ENCODE results near the gene ARHGAP18.

ARHGAP18 gene

GRCh38 chr6:129730477-129731165 lies 20.6 kb upstream of the ARHGAP18 start:
- peak; percentile 62 for DNase-seq
- in situ Hi-C loops (cut with MboI; ENCODE audit: low pct_unique_long_range_greater_than_20kb, low sequenced_read_pairs) = no loop called here

GRCh38 chr6:129726650-129727049 lies 16.7 kb upstream of the ARHGAP18 start:
- in situ Hi-C loops (cut with MboI; ENCODE audit: low pct_unique_long_range_greater_than_20kb, low sequenced_read_pairs) = no loop called here
- DNase-seq = no peak

DNA sequence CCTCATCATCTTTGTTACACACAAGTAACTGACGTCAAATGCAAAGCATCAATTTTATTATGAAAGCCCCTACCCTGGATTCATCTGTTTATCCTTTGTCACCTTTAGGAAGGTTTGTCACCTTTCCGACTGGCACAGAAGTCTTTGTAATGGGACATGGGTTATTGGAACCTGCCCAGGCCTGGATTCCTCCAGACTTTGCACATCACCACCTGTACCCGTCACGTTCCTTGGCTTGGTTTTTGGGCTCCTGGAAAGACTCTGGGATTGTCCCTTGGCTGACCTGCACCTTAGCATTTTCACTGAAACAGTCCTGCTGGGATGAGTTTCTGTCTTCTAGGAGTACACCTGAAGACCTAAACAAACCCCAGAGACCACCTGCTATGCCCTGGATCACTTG lies 15.4 kb upstream of the ARHGAP18 start:
- no peak for DNase-seq
- in situ Hi-C loops (cut with MboI; ENCODE audit: low pct_unique_long_range_greater_than_20kb, low sequenced_read_pairs) = no loop called here

DNA sequence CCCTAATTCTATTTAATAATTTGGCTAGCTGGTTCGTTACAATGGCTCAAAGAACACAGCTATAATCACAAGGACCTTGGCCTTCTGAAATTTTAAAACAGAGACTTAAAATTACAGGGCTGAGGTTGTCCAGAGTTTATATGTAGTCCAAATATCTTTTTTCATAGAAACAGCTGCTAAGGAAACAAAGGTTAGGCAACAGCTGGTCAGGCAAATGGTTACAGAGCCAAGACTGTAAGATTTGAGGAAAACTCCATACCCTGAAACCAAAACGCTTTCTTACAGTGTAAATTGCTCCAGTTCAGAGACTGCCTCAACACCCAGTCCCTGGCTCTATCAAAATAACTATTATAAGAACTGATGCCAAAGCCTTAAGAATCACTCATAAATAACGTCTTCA lies 9.7 kb upstream of the ARHGAP18 start:
- in situ Hi-C loops (cut with MboI; ENCODE audit: low pct_unique_long_range_greater_than_20kb, low sequenced_read_pairs) = no loop called here

DNA sequence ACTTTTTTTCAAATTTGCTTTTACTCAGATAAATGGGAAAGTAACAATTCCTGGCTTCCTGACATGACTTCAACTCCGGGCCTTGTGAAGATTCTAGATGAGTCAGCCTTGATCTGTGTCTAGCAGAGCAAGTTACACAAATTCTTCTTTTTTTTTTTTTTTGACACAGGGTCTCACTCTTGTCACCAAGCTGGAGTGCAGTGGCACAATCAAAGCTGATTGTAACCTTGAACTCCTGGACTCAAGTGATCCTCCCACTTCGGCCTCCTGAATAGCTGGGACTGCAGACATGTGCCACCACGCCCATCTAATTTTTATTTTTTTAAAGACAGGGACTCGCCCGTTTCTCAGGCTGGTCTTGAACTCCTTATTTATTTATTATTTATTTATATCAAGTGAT lies 7.3 kb upstream of the ARHGAP18 start:
- in situ Hi-C loops (cut with MboI; ENCODE audit: low pct_unique_long_range_greater_than_20kb, low sequenced_read_pairs) = no loop called here
- DNase-seq = peak; percentile 19

More for the DNA sequence above, 9.7 kb upstream of the ARHGAP18 start:
- no peak for DNase-seq

- DNase-seq = no peak
- in situ Hi-C loops (cut with MboI; ENCODE audit: low pct_unique_long_range_greater_than_20kb, low sequenced_read_pairs) = no loop called here
Observed at GRCh38 chr6:129713806-129714333, 3.9 kb upstream of the ARHGAP18 start.

- in situ Hi-C loops (cut with MboI; ENCODE audit: low pct_unique_long_range_greater_than_20kb, low sequenced_read_pairs) = no loop called here
- DNase-seq = no peak
Observed at GRCh38 chr6:129711271-129711631, 1.3 kb upstream of the ARHGAP18 start.

- no peak for DNase-seq
- in situ Hi-C loops (cut with MboI; ENCODE audit: low pct_unique_long_range_greater_than_20kb, low sequenced_read_pairs) = no loop called here
Observed at GRCh38 chr6:129710450-129711270, 683 bp upstream of the ARHGAP18 start.

- no peak for DNase-seq
- in situ Hi-C loops (cut with MboI; ENCODE audit: low pct_unique_long_range_greater_than_20kb, low sequenced_read_pairs) = no loop called here
Observed at GRCh38 chr6:129709196-129709768, 695 bp downstream of the ARHGAP18 start.

GRCh38 chr6:129708496-129709195 lies 1.3 kb downstream of the ARHGAP18 start:
- no peak for DNase-seq
- in situ Hi-C loops (cut with MboI; ENCODE audit: low pct_unique_long_range_greater_than_20kb, low sequenced_read_pairs) = no loop called here

DNA sequence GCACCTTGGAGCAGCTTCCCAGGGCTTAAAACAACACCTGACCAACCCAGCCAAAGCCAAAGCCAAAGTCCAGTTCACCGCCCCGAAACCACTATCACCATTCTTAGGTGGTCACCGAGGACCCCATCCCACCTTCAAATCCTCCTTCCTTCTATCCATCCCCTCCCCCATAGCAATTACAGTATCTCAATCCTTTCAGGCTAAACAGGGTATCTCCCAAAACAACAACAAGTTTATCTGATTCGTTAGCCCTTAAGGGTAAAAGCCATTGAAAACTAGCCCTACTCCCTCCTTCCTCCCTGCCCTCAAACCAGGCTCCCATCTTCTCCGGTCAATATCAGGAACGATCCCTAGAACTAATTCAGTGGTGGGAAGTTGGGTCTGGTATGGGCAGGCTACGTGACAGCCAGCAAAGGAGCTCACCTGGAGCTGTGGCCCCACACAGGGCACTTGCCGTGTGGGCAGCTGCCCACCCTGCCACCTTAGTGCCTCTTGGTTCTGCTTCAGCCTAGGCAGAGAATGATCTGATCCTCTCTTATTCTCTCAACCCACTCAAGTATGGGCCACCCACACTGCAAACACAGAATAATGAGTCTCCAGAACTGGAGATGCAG lies 2.0 kb downstream of the ARHGAP18 start:
- DNase-seq = no peak
- in situ Hi-C loops (cut with MboI; ENCODE audit: low pct_unique_long_range_greater_than_20kb, low sequenced_read_pairs) = no loop called here

DNA sequence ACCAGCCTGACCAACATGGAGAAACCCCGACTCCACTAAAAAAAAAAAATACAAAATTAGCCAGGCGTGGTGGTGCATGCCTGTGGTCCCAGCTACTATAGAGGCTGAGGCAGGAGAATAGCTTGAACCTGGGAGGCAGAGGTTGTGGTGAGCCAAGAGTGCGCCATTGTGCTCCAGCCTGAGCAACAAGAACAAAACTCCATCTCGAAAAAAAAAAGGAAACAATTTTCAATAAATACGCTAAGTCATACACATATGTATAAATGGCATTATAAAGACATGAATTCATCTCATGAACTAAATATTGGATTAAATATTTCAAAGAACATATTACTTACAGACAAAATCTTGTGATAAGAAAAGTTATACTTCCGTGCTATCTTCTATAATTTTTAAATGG lies 2.9 kb downstream of the ARHGAP18 start:
- no peak for DNase-seq
- in situ Hi-C loops (cut with MboI; ENCODE audit: low pct_unique_long_range_greater_than_20kb, low sequenced_read_pairs) = no loop called here

DNA sequence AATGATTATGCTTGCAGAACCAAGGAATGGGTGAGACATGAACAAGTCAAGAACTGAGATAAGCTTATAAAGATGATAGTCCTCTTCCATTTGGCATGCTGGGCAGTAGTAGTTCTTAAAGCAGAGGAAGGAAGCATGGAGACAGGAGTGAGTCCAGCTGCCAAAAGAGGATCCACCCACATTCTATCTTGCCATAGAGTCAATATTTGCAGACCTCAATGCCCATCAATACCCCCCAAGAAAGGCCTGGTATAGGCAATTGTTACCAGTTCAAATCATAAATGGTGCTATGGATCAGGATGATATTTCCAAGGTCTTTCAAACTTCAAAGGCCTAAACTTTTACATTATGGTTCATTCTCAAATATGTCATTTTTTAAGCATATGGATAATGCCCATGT lies 4.8 kb downstream of the ARHGAP18 start:
- no peak for DNase-seq
- in situ Hi-C loops (cut with MboI; ENCODE audit: low pct_unique_long_range_greater_than_20kb, low sequenced_read_pairs) = no loop called here

- no peak for DNase-seq
Observed at GRCh38 chr6:129704708-129705107, 5.3 kb downstream of the ARHGAP18 start.

DNA sequence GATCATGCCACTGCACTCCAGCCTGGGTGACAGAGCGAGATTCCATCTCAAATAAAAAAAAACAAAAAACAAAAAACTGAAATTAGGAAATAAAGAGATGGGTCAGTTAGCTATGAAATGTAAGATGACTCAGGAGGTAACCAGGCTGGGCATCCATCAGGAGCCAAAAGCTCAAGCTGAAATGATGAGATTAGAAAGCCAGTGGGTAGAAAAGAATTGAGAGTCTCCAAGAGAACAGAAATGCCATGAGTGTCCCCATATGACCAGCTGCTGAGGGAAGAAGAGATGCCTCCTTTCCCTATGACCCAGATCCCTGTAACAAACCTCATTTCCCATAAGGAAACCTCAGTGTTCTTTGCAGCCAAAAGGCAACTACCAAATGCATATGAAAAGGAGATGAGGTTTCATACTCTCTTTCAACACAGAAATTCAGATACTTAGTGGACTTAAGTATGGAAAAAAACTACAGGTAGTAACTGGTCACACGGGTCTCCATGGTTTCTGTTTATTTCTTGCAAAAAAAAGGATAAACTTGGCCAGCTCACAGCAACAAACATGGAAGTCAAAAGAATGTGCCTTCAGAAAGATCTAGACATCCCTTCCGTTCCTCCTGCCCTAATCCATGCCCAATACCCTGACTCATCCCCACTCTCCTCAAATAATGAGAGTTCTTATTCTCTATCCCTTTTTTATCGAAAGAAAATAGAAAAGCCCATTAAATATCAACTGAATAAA lies 8.1 kb downstream of the ARHGAP18 start:
- no peak for DNase-seq
- in situ Hi-C loops (cut with MboI; ENCODE audit: low pct_unique_long_range_greater_than_20kb, low sequenced_read_pairs) = no loop called here

More at GRCh38 chr6:129704708-129705107, 5.3 kb downstream of the ARHGAP18 start:
- in situ Hi-C loops (cut with MboI; ENCODE audit: low pct_unique_long_range_greater_than_20kb, low sequenced_read_pairs) = no loop called here

DNA sequence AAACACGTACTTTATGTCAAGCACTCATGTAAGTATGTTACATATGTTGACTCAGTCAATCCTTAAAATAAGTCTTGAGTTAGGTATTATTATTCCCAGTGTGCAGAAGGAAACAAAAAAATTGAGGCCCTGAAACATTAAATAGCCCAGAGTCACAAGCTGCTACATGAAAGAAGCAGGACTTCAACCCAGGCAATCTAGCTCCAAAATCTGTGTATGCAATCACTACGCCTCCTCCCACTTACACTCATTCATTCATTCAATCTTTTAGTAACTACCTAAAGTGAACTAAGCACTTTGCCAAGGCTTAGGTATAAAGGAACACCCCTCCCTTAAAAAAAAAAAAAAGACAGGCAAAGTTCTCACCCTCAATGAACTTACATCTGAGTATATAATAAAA lies 9.3 kb downstream of the ARHGAP18 start:
- in situ Hi-C loops (cut with MboI; ENCODE audit: low pct_unique_long_range_greater_than_20kb, low sequenced_read_pairs) = no loop called here
- no peak for DNase-seq

DNA sequence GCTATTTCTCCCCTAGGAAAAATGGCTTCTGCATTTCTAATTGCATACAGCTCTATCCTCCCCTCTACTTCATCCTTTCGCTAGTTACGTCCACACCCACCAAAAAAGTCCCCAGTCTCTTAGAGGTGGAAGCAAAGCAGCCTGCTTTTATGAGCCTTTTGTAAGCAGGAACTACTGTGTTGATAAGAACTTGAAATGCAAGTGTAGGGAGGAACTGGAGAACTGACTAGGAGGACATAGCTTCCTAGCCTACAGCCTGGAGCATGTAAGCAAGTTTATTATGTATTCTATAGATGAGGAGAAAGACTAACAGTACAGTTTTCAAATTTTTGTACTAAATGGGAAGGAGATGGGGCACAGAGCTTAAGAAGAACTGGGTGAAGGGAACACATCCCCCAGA lies 10.3 kb downstream of the ARHGAP18 start:
- in situ Hi-C loops (cut with MboI; ENCODE audit: low pct_unique_long_range_greater_than_20kb, low sequenced_read_pairs) = no loop called here
- DNase-seq = no peak

DNA sequence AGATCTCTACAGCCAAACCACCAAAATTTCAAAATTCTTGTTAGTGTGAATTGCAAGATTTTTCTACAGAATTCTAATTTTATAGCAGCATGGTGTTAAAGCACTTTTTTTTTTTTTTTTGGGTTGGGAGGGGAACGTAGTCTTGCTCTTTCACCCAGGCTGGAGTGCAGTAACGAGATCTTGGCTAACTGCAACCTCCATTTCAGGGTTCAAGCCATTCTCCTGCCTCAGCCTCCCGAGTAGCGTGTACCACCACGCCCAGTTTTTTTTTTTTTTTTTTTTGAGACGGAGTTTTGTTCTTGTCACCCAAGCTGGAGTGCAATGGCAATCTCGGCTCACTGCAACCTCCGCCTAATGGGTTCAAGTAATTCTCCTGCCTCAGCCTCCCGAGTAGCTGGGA lies 11.5 kb downstream of the ARHGAP18 start:
- in situ Hi-C loops (cut with MboI; ENCODE audit: low pct_unique_long_range_greater_than_20kb, low sequenced_read_pairs) = no loop called here
- no peak for DNase-seq

GRCh38 chr6:129697788-129698187 lies 12.2 kb downstream of the ARHGAP18 start:
- in situ Hi-C loops (cut with MboI; ENCODE audit: low pct_unique_long_range_greater_than_20kb, low sequenced_read_pairs) = no loop called here
- DNase-seq = no peak

All from KBM-7 (cell line).